Stimulated activated CD8-positive, alpha-beta memory T cell treated with anti-CD3 and anti-CD28 coated beads, Interleukin-2, amount 100 ng/mL, for 1 hour (primary cell): ENCODE results near the gene CARD10.
A peak's percentile ranks its signal among the peaks of the same experiment; 100 is the strongest.

ENCODE experiments used
- DNase-seq, 2 donors: peaks; one replicate each; pipeline ENCODE4 v3.0.0-alpha.2; 2020; ENCODE audit warnings: low read depth in 2 of 2

The CARD10 gene

GRCh38 chr22:37519268-37520195 lies at the start of gene CARD10:
CARD10 (minus strand) TSS chr22:37519415; CDS start chr22:37519200, 215 bp downstream.
- no peak for DNase-seq

- DNase-seq: no peak
These were observed 49.3 kb upstream of the CARD10 start for GRCh38 chr22:37568448-37569008.

GRCh38 chr22:37568012-37568411 lies 48.8 kb upstream of the CARD10 start:
- no peak for DNase-seq

GRCh38 chr22:37566903-37567798 lies 47.9 kb upstream of the CARD10 start:
- peak; percentile 81 to 82 for DNase-seq

- DNase-seq: peak in 1 of 2 donors; percentile 21
These were observed 47.2 kb upstream of the CARD10 start for GRCh38 chr22:37566329-37566837.

GRCh38 chr22:37565830-37566229 lies 46.6 kb upstream of the CARD10 start:
- DNase-seq: no peak

- no peak for DNase-seq
These were observed 45.0 kb upstream of the CARD10 start for GRCh38 chr22:37564111-37564711.

GRCh38 chr22:37563153-37564081 lies 44.2 kb upstream of the CARD10 start:
- no peak for DNase-seq

- DNase-seq: no peak
These were observed 43.0 kb upstream of the CARD10 start for GRCh38 chr22:37562049-37562875.

GRCh38 chr22:37561212-37562048 lies 42.2 kb upstream of the CARD10 start:
- DNase-seq: peak; percentile 46 to 54

GRCh38 chr22:37560608-37561211 lies 41.5 kb upstream of the CARD10 start:
- DNase-seq: no peak

- DNase-seq: no peak
These were observed 40.8 kb upstream of the CARD10 start, which contains the start of gene CDC42EP1 for GRCh38 chr22:37559901-37560607. CDC42EP1 (plus strand) TSS chr22:37560480; CDS start chr22:37566350, 5,870 bp downstream.

- no peak for DNase-seq
These were observed 40.3 kb upstream of the CARD10 start for GRCh38 chr22:37559521-37559900.

- no peak for DNase-seq
These were observed 39.6 kb upstream of the CARD10 start for GRCh38 chr22:37558815-37559214.

GRCh38 chr22:37557321-37558001 lies 38.2 kb upstream of the CARD10 start:
- DNase-seq: no peak

- DNase-seq: no peak
These were observed 37.5 kb upstream of the CARD10 start for GRCh38 chr22:37556710-37557109.

GRCh38 chr22:37555029-37555428 lies 35.8 kb upstream of the CARD10 start:
- DNase-seq: no peak
